LHCN-M2 (cell line): Measurements from ENCODE around the gene PHKB. TPM values are rescaled to one million over a fixed set of nuclear protein-coding genes. Genes with fewer than 3 reads are reported as not detected.

Source experiments
- DNase-seq: peaks from one replicate; pipeline ENCODE4 v3.0.0-alpha.2; 2012; ENCODE audit warnings: low read depth
- total RNA-seq: library from RNA; depleted of rRNA; stranded (reverse); fragments of >200 nt; gene quantifications from 2 replicates; pipeline ENCODE4 v1.2.3, GENCODE V29; 2014

The PHKB gene
- total RNA-seq, 1 experiment from 2014 or later, result 35.2 TPM

GRCh38 chr16:47565454-47565853 is 104.3 kb downstream of the PHKB start:
- DNase-seq, result peak; percentile 68

- DNase-seq, result no peak
Measured at GRCh38 chr16:47567321-47567720, 106.2 kb downstream of the PHKB start.

- no peak for DNase-seq
Measured at GRCh38 chr16:47568351-47568750, 107.2 kb downstream of the PHKB start.

GRCh38 chr16:47571049-47571448 is 109.9 kb downstream of the PHKB start:
- DNase-seq, result no peak

GRCh38 chr16:47571711-47572110 is 110.6 kb downstream of the PHKB start:
- DNase-seq, result peak; percentile 41

- peak; percentile 76 for DNase-seq
Measured at GRCh38 chr16:47574091-47575054, 113.2 kb downstream of the PHKB start.

- DNase-seq, result no peak
Measured at GRCh38 chr16:47577029-47577428, 115.9 kb downstream of the PHKB start.

- DNase-seq, result no peak
Measured at GRCh38 chr16:47578033-47578432, 116.9 kb downstream of the PHKB start.

GRCh38 chr16:47578573-47578972 is 117.4 kb downstream of the PHKB start:
- peak; percentile 19 for DNase-seq

- DNase-seq, result no peak
Measured at GRCh38 chr16:47581114-47581513, 120.0 kb downstream of the PHKB start.

GRCh38 chr16:47584464-47585225 is 123.5 kb downstream of the PHKB start:
- no peak for DNase-seq

GRCh38 chr16:47586121-47586520 is 125.0 kb downstream of the PHKB start:
- DNase-seq, result no peak

- DNase-seq, result no peak
Measured at GRCh38 chr16:47590472-47590871, 129.3 kb downstream of the PHKB start.

GRCh38 chr16:47592232-47592631 is 131.1 kb downstream of the PHKB start:
- no peak for DNase-seq

GRCh38 chr16:47599512-47599911 is 138.4 kb downstream of the PHKB start:
- no peak for DNase-seq

- no peak for DNase-seq
Measured at GRCh38 chr16:47600376-47600775, 139.2 kb downstream of the PHKB start.

GRCh38 chr16:47604306-47604705 is 143.2 kb downstream of the PHKB start:
- DNase-seq, result peak; percentile 2

- DNase-seq, result no peak
Measured at GRCh38 chr16:47611042-47611441, 149.9 kb downstream of the PHKB start.

- DNase-seq, result no peak
Measured at GRCh38 chr16:47611848-47612493, 150.8 kb downstream of the PHKB start.

- peak; percentile 54 for DNase-seq
Measured at GRCh38 chr16:47612711-47613110, 151.6 kb downstream of the PHKB start.

GRCh38 chr16:47613251-47613650 is 152.1 kb downstream of the PHKB start:
- peak; percentile 30 for DNase-seq

GRCh38 chr16:47617732-47618131 is 156.6 kb downstream of the PHKB start:
- DNase-seq, result no peak
